Measurements from ENCODE around the gene NOS1AP.

Gene NOS1AP

GRCh38 chr1:162141281-162142054 is 72.0 kb downstream of the NOS1AP start:
- no peaks in the 10 kb centered on the region for H3K9me2 ChIP-seq (replicated peaks; ENCODE audit: low read depth, low read length)
- no peaks in the 10 kb centered on the region for H3F3A ChIP-seq (ENCODE audit: low read depth)
- no peak overlapping the region for H3K9ac ChIP-seq (ENCODE audit: low read depth, low read length, poor library complexity, severe bottlenecking)
- no peaks in the 10 kb centered on the region for H3K36me3 ChIP-seq (ENCODE audit: insufficient read depth, low read length)
- no peaks in the 10 kb centered on the region for H3K9me3 ChIP-seq (ENCODE audit: insufficient read depth, low read depth, low read length)
- no peaks in the 10 kb centered on the region for H3K27me3 ChIP-seq (ENCODE audit: insufficient read depth, low read length, poor library complexity, severe bottlenecking)
- 0 out of 2 replicates have a peak, but pooled peaks cover 4% of the 10 kb centered on the region for H3K79me2 ChIP-seq (ENCODE audit: insufficient read depth, low read length)
- no peaks in the 10 kb centered on the region for H4K20me1 ChIP-seq (ENCODE audit: insufficient read depth, low read length, poor library complexity, severe bottlenecking)
- H2AFZ ChIP-seq (ENCODE audit: low read length), result no peak overlapping the region
- peaks cover 49% of the 10 kb centered on the region for H3K4me1 ChIP-seq (ENCODE audit: insufficient read depth, low read length, poor library complexity, severe bottlenecking)
- no peak for TF ChIP-seq CTCF (conservative IDR thresholded peaks at IDR 0.05; ENCODE audit: low read length)
- TF ChIP-seq EZH2phosphoT487 (IDR thresholded peaks at IDR 0.05; ENCODE audit: borderline replicate concordance), result no peak
- H3K4me3 ChIP-seq (ENCODE audit: low read length, poor library complexity, severe bottlenecking), result no peak overlapping the region
- H3K4me2 ChIP-seq (ENCODE audit: low read depth, low read length, poor library complexity, severe bottlenecking), result no peak overlapping the region

- Histone ChIP-seq H3F3A (ENCODE audit: low read depth) (no peaks in the 10 kb centered on the region), H3K4me1 (ENCODE audit: insufficient read depth, low read length, poor library complexity, severe bottlenecking) (peaks cover 34% of the 10 kb centered on the region), H4K20me1 (ENCODE audit: insufficient read depth, low read length, poor library complexity, severe bottlenecking) (no peaks in the 10 kb centered on the region), H3K9ac (ENCODE audit: low read depth, low read length, poor library complexity, severe bottlenecking) (no peak overlapping the region), H2AFZ (ENCODE audit: low read length) (no peak overlapping the region), H3K9me3 (ENCODE audit: insufficient read depth, low read depth, low read length) (no peaks in the 10 kb centered on the region), H3K4me2 (ENCODE audit: low read depth, low read length, poor library complexity, severe bottlenecking) (no peak overlapping the region), H3K79me2 (ENCODE audit: insufficient read depth, low read length) (no peaks in the 10 kb centered on the region), H3K36me3 (ENCODE audit: insufficient read depth, low read length) (no peaks in the 10 kb centered on the region), H3K27me3 (ENCODE audit: insufficient read depth, low read length, poor library complexity, severe bottlenecking) (no peaks in the 10 kb centered on the region), H3K4me3 (ENCODE audit: low read length, poor library complexity, severe bottlenecking) (no peak overlapping the region), H3K9me2 (replicated peaks; ENCODE audit: low read depth, low read length) (no peaks in the 10 kb centered on the region)
- TF ChIP-seq EZH2phosphoT487 (IDR thresholded peaks at IDR 0.05; ENCODE audit: borderline replicate concordance) (no peak), CTCF (conservative IDR thresholded peaks at IDR 0.05; ENCODE audit: low read length) (no peak)
Observed at GRCh38 chr1:162142968-162143367, 73.5 kb downstream of the NOS1AP start.

GRCh38 chr1:162144268-162144667 is 74.8 kb downstream of the NOS1AP start:
- Histone ChIP-seq H3K9me3 (ENCODE audit: insufficient read depth, low read depth, low read length) (no peaks in the 10 kb centered on the region), H3K9ac (ENCODE audit: low read depth, low read length, poor library complexity, severe bottlenecking) (no peak overlapping the region), H3K4me1 (ENCODE audit: insufficient read depth, low read length, poor library complexity, severe bottlenecking) (peaks cover 21% of the 10 kb centered on the region), H2AFZ (ENCODE audit: low read length) (no peak overlapping the region), H3K4me2 (ENCODE audit: low read depth, low read length, poor library complexity, severe bottlenecking) (no peak overlapping the region), H3K9me2 (replicated peaks; ENCODE audit: low read depth, low read length) (no peaks in the 10 kb centered on the region), H3K27me3 (ENCODE audit: insufficient read depth, low read length, poor library complexity, severe bottlenecking) (no peaks in the 10 kb centered on the region), H3K4me3 (ENCODE audit: low read length, poor library complexity, severe bottlenecking) (no peak overlapping the region), H3K36me3 (ENCODE audit: insufficient read depth, low read length) (no peaks in the 10 kb centered on the region), H3K79me2 (ENCODE audit: insufficient read depth, low read length) (no peaks in the 10 kb centered on the region), H3F3A (ENCODE audit: low read depth) (no peaks in the 10 kb centered on the region), H4K20me1 (ENCODE audit: insufficient read depth, low read length, poor library complexity, severe bottlenecking) (no peaks in the 10 kb centered on the region)
- TF ChIP-seq EZH2phosphoT487 (IDR thresholded peaks at IDR 0.05; ENCODE audit: borderline replicate concordance), result no peak
- no peak for TF ChIP-seq CTCF (conservative IDR thresholded peaks at IDR 0.05; ENCODE audit: low read length)
